GM18519 (cell line): ENCODE measurements around the gene BCL6B.
"Not testable (repeated sequence)": the region's sequence is repeated elsewhere in the genome, so short reads cannot be mapped to it uniquely, and the experiment has no call there.

ENCODE experiments used
- ATAC-seq: cut with Tn5 transposase; IDR thresholded peaks from one replicate; pipeline ENCODE4 v1.9.1; 2021; ENCODE audit warnings: mild to moderate bottlenecking, moderate library complexity; ENCODE audit not compliant: unreplicated experiment, low FRiP score

Gene BCL6B

DNA sequence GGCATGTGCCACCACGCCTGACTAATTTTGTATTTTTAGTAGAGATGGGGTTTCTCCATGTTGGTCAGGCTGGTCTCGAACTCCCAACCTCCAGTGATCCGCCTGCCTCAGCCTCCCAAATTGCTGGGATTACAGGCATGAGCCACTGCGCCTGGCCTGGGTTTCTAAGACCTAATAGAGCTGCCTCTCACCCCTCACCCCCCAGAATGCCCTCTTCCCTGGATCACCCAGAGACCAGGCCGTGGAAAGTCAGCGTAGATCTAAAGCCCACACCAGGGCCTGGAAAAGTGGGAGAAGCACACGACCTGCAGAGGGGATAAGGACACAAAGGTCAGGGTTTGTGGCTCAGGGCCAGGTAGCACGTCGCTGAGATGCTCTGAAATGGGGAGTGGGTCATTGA lies 27.7 kb downstream of the BCL6B start:
- ATAC-seq = not testable (repeated sequence)

DNA sequence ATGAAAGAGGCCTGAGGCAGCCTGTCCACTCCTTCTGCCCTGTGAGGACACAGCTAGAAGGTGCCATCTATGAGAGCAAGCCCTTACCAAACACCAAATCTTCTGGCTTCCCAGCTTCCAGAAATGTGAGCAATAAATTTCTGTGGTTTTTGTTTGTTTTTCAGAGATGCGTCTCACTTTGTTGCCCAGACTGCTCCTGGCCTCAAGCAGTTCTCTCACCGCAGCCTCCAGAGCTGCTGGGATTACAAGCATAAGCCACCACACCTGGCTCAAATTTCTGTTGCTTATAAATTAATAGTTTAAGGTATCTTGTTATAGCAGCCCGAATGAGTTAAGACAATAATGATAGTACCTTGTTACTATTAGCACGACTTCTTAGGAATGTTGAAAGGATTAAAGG lies 33.5 kb downstream of the BCL6B start:
- no peak for ATAC-seq

DNA sequence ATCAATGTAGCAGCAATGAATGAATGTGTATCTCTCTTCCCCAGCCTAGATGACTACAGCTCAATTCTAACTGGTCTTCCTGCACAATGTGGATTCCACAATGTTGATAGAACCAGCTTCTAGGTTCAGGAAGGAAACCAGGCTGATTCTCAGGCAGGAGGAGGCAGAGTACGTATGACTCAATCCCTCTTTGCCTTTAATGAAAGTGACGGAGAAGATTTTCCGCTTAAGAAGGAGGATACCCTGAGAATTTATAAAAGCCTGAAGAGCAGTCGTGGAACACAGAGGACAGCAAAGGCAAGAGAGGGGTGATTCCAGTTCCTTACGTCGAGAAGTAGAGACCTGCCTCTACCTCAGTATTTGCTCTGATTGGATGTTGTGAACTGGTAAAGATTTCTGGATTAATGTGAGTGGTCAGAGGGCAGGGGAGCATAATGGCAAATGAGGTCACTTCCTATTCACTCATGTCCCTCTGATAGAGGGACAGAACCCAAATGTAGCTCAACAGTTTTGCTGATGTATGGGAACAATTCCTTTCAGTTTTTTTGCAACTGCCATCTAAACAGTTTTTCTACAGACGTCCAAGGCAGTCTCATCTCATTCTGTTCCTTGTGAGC lies 36.1 kb downstream of the BCL6B start:
- no peak for ATAC-seq

DNA sequence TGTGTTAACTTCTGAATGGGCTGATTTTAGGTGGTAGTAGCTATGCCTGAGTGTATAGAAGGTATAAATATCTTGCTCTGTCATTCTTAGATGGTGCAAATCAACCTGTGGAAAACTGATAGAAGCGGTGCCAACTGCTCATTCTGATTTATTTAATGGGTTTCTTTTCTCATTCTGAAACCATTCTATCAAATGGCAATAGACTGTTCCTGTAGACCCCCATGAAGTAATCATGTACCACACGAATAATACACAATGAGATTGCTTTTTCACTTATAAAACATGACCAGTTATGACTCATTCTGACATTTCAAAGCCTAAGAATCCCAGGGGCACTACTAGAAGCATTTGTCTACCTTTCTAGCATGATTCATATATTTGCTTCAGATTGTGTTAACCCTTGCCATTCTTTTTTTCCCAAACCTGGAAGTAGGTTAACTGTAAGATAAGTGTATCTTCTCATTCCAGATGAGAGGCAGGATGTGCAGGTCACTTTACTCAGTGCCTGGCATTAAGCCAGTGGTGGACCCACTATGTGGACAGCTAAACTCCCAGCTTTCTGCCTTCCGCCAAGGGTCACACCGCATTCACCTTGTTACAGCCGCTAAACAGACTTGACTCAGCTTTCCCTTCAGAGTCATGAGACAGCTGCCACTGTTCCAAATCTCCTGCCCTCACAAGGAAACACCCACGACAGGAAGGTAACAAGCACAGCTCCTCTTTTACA lies 37.5 kb downstream of the BCL6B start:
- no peak for ATAC-seq

DNA sequence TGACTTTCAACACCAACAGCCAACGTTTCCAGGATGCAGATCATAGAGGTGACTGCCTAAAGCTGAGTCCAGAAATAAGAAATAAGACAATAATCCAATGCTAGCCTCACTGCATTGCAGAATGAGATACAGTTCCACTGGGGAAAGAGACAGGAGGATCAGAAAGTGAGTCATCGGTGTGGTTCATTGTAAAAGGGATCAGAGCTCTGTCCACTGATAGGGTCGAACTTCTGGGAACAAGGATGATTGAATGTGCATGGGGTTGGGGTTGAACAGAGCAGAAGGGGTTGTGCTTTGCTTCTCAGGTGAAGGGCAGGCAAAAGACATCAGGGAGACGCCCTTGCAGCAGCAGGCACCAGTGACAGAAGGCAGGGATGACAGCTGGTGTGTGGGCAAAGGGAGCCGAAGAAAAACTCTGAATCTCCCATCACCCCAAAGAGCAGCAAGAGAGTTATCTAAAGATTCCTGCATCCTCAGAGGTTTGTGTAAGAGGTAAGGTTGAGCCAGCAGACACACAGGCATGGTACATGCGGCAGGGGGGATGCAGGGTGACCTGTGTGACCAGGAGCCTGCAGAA lies 40.8 kb downstream of the BCL6B start:
- no peak for ATAC-seq

DNA sequence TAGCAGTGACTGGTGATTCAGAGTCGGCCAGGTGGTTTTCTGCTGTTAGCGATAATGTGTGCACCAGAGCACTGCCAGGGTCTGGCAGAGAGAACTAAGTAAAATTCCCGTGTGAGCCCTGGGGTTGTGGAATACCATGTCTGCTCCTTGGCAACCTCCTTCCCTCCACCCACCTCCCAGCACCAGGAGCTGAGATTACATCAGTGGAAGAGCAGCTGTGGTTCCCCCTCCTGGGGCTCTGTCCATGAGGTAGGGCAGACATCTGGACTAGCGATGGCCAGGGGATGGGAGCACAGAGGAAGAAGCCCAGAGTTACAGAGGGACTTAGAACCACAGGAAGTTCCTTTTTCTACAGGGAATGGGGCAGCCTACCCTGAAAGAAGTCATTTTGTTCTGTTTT lies 41.4 kb downstream of the BCL6B start:
- no peak for ATAC-seq

DNA sequence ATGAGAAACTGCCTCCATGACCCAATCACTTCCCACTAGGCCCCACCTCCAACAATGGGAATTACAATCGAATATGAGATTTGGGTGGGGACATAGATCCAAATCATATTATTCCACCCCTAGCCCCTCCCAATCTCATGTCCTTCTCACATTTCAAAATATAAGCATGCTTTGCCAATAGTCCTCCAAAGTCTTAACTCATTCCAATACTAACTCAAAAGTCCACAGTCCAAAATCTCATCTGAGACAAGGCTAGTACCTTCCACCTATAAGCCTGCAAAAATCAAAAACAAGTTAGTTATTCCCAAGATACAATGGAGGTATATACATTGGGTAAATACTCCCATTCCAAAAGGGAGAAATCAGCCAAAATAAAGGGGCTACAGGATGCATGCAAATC lies 44.3 kb downstream of the BCL6B start:
- no peak for ATAC-seq

DNA sequence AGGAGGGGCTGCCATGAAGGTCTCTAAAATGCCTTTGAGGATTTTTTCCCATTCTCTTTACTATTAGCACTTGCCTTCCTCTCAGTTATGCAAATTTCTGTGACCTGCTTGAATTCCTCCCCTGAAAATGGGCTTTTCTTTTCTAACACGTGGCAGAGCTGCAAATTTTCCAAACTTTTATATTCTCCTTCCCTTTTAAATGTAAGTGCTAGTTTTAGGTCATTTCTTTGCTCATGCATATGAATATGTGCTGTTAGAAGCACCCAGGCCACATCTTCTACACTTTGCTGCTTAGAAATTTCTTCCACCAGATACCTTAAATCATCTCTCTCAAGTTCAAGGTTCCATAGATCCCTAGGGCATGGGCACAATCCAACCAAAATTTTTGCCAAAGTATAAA lies 45.4 kb downstream of the BCL6B start:
- ATAC-seq = no peak

DNA sequence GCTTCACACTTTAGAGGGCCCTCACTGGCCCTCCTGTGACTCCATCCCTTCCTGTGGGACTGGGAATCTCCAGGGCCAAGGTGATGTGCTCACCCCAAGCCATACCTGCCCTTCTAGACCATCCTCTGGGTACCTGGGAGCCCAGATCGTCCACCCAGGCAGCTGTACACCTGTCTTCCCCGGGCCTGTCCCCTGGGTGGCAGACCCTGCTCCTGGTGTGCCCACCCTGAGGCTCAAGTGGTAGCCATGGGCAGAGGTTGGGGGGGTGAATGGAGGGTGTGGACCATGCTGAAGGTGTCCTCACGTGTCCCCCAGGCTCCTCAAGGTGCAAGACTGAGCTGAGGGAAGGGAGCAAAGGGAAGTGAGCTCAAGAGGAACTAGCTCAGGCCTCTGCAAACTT lies 47.9 kb downstream of the BCL6B start:
- no peak for ATAC-seq

DNA sequence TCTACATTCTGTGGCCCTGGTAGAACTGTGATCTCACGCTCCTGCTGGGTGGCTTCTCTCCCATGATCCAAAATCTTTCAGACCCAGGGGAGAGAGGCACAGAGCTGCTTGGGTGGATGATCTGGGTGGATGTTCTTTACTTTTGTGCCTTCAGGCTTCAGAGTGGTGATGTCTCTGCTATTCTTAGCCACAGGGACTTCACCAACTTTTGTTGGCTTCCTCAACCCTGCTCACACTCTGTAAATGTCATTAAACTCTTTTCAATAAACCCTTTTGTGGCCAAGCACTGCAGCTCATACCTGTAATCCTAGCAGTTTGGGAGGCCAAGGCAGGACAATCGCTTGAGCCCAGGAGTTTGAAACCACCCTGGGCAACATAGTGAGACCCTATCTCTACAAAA lies 49.6 kb downstream of the BCL6B start:
- no peak for ATAC-seq

DNA sequence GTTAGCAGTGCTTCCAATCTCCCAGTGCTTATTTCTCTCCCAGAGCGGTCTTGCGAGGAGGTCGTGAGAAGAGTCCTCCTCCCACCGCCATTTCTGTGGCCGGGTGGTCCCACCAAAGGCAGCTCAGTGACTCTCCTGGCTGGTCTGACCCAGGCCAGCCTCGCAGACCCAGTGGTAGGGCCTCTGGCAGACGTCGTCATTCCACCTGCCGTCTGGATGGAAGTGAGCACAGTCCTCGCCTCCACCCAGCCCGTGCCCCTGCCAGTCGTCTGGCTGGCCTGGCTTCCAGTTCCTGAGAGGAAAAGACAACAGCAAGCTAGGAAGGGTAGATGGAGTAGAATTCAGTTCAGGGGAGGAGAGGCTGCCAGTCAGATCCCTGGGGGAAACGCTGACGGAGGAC lies 52.1 kb downstream of the BCL6B start:
- no peak for ATAC-seq

DNA sequence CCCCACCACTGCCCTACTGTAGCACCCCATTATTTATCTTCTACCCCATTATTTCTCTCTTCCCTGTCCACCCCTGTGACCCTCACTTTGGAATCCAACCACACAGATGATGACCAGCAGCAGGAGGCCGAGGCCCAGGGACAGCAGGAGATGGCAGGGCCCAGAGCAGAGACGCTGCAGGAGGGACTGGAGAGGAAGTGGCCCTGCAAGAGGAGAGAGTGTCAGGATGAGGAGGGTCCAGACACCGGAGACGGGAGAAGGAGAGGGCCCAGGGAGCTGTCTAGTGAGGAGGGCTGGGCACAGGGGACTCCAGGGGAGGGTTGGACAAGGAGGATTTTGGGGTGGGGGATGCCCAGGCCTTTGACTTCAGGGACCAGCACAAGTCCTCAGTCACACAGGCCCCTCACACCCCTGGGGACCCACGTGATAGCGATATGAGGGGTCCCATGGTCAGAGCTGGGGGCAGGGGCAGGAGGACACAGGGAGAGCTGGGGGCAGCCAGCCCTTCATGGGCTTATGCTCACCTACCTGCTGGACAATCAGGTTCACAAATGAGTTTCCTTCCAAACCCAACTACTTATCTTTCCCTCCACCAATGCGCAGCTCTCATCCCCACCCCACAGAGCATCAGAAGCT lies 55.2 kb downstream of the BCL6B start:
- no peak for ATAC-seq

DNA sequence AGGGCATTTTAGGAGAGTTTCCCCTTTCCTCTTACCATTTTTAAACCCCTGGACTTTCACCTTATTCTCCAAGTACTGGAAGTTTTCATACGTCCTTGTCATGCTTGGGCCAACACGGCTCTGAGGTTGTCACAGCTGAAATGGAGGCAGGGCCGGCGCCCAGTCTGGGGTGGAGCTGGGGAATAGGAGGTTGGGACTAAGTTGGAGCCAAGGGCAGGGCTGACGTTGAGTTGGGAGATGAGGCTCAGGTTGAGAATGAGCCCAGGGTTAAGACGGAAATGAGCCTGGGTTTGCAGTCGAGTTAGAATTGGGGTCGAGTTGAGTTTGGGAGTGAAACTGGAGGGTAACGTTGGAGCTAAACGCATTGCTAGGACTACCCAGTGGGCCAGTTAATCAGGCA lies 55.9 kb downstream of the BCL6B start:
- ATAC-seq = no peak
